ENCODE data around the gene NEAT1. TPM values are rescaled to one million over a fixed set of nuclear protein-coding genes. Genes with fewer than 3 reads are reported as not detected.

The NEAT1 gene
- total and polyA plus RNA-seq, 9 of the 15 experiments (the other 6 are each of a cell fraction or from before 2014, with no cell fraction given) = 20.1 to 389 (median 62.8) TPM

- no peak for TF ChIP-seq RBM17 (IDR thresholded peaks at IDR 0.05; ENCODE audit: borderline replicate concordance, low read depth, low read length)
- peak; percentile 97 for TF ChIP-seq CCNT2 (IDR thresholded peaks at IDR 0.05; ENCODE audit: borderline replicate concordance, extremely low read depth, insufficient read length, low read depth, low read length)
- peak; percentile 45 for TF ChIP-seq FOXK1 (CRISPR knock-in tag; IDR thresholded peaks at IDR 0.05; ENCODE audit: borderline replicate concordance)
- peak in 1 of 2 experiments; percentile 77; a peak in 2 of 4 replicates for TF ChIP-seq MAZ (CRISPR knock-in tag; conservative IDR thresholded peaks at IDR 0.05 in 1 of 2, IDR thresholded peaks at IDR 0.05 in 1 of 2)
- peak; percentile 62 for TF ChIP-seq CHD2 (IDR thresholded peaks at IDR 0.05; ENCODE audit: low read depth, low read length)
- TF ChIP-seq NR2F6 (CRISPR knock-in tag; IDR thresholded peaks at IDR 0.05) = peak; percentile 28; the same call in 1 of the 2 replicates
- TF ChIP-seq GATAD2A (IDR thresholded peaks at IDR 0.05) = no peak
- TF ChIP-seq ZNF655 (CRISPR knock-in tag; IDR thresholded peaks at IDR 0.05) = no peak
- TF ChIP-seq ELF2 (CRISPR knock-in tag; IDR thresholded peaks at IDR 0.05) = peak; percentile 10
- peak; percentile 92 for TF ChIP-seq ZNF717 (CRISPR knock-in tag; IDR thresholded peaks at IDR 0.05)
- TF ChIP-seq PREB (CRISPR knock-in tag; IDR thresholded peaks at IDR 0.05) = no peak
- TF ChIP-seq ZFP36 (IDR thresholded peaks at IDR 0.05; ENCODE audit: low read depth, low read length, partially characterized antibody) = no peak
- TF ChIP-seq SIN3A (IDR thresholded peaks at IDR 0.05; ENCODE audit: borderline replicate concordance in 2 of 2, control insufficient read depth in 1 of 2, low read depth in 2 of 2, low read length in 2 of 2) = peak; percentile 12 to 97; a peak in 2 of 4 replicates
- TF ChIP-seq POLR3G (IDR thresholded peaks at IDR 0.05; ENCODE audit: extremely low read depth, insufficient read length, insufficient replicate concordance) = no peak
- TF ChIP-seq CEBPG (CRISPR knock-in tag; IDR thresholded peaks at IDR 0.05) = no peak
- no peak for TF ChIP-seq CEBPG (tag; conservative IDR thresholded peaks at IDR 0.05 in 1 of 2, IDR thresholded peaks at IDR 0.05 in 1 of 2)
- TF ChIP-seq RBFOX2 (IDR thresholded peaks at IDR 0.05; ENCODE audit: low read depth, low read length) = peak; percentile 78
- TF ChIP-seq ZNF586 (CRISPR knock-in tag; conservative IDR thresholded peaks at IDR 0.05) = peak; percentile 61; the same call in 1 of the 2 replicates
- no peak for TF ChIP-seq STAG1 (CRISPR knock-in tag; IDR thresholded peaks at IDR 0.05; ENCODE audit: borderline replicate concordance)
- peak; percentile 91 for TF ChIP-seq SUPT5H (IDR thresholded peaks at IDR 0.05)
- no peak for TF ChIP-seq NR4A1 (CRISPR knock-in tag; IDR thresholded peaks at IDR 0.05)
- peak; percentile 4 for TF ChIP-seq NR4A1 (tag; IDR thresholded peaks at IDR 0.05)
- peak; percentile 89 for TF ChIP-seq ZBED1 (IDR thresholded peaks at IDR 0.05)
- TF ChIP-seq BRCA1 (IDR thresholded peaks at IDR 0.05) = no peak
- no peak for TF ChIP-seq BRCA1 (CRISPR knock-in tag; IDR thresholded peaks at IDR 0.05)
Measured at GRCh38 chr11:65426839-65427690, 4.5 kb downstream of the NEAT1 start (continued).

Data from K562 (cell line).